Frontal cortex (tissue), 4 donors: ENCODE results near the gene GBE1. TPM values are rescaled to one million over a fixed set of nuclear protein-coding genes. Genes with fewer than 3 reads are reported as not detected.
"Not testable (repeated sequence)": the region's sequence is repeated elsewhere in the genome, so short reads cannot be mapped to it uniquely, and the experiment has no call there.

ENCODE experiments used
- DNase-seq, 2 donors: peaks; one replicate each; pipeline ENCODE4 v3.0.0; 2012; ENCODE audit warnings: low spot score in 2 of 2
- FAIRE-seq: peaks from 2 replicates; lab custom pipeline; 2012; peaks lifted over from hg19 to GRCh38; lab: Jason Lieb, UNC
- total RNA-seq: library from RNA; depleted of rRNA; stranded (reverse); fragments of >200 nt; gene quantifications from one replicate; pipeline ENCODE4 v1.2.3, GENCODE V29; 2014
- donor health status: control.
- donor health status: control.
- donor health status: control.

GBE1 gene
- total RNA-seq, 1 donor from 2014 or later, result 24.1 TPM

GRCh38 chr3:81554388-81554787 lies 207.1 kb downstream of the GBE1 start:
- DNase-seq, result no peak
- FAIRE-seq, result no peak

GRCh38 chr3:81550415-81550814 lies 211.0 kb downstream of the GBE1 start:
- no peak for DNase-seq

GRCh38 chr3:81549831-81550230 lies 211.6 kb downstream of the GBE1 start:
- FAIRE-seq (no peak), DNase-seq (no peak)

More at GRCh38 chr3:81550415-81550814, 211.0 kb downstream of the GBE1 start:
- no peak for FAIRE-seq

- DNase-seq (no peak), FAIRE-seq (no peak)
Measured at GRCh38 chr3:81549388-81549787, 212.1 kb downstream of the GBE1 start.

- DNase-seq (no peak), FAIRE-seq (no peak)
Measured at GRCh38 chr3:81545572-81545971, 215.9 kb downstream of the GBE1 start.

GRCh38 chr3:81544385-81544784 lies 217.1 kb downstream of the GBE1 start:
- FAIRE-seq, result no peak
- DNase-seq, result no peak

GRCh38 chr3:81540787-81541186 lies 220.7 kb downstream of the GBE1 start:
- DNase-seq (no peak), FAIRE-seq (no peak)

GRCh38 chr3:81531846-81532245 lies 229.6 kb downstream of the GBE1 start:
- no peak for DNase-seq
- FAIRE-seq, result no peak

- DNase-seq, result no peak
- no peak for FAIRE-seq
Measured at GRCh38 chr3:81531263-81531662, 230.2 kb downstream of the GBE1 start.

GRCh38 chr3:81530180-81530939 lies 231.1 kb downstream of the GBE1 start:
- FAIRE-seq, result no peak

GRCh38 chr3:81521855-81522254 lies 239.6 kb downstream of the GBE1 start:
- no peak for FAIRE-seq
- DNase-seq, result no peak

More at GRCh38 chr3:81530180-81530939, 231.1 kb downstream of the GBE1 start:
- no peak for DNase-seq

- DNase-seq (no peak), FAIRE-seq (no peak)
Measured at GRCh38 chr3:81518945-81519344, 242.5 kb downstream of the GBE1 start.

- DNase-seq (no peak), FAIRE-seq (no peak)
Measured at GRCh38 chr3:81516042-81516441, 245.4 kb downstream of the GBE1 start.

GRCh38 chr3:81513591-81513990 lies 247.9 kb downstream of the GBE1 start:
- FAIRE-seq (no peak), DNase-seq (no peak)

- DNase-seq (no peak), FAIRE-seq (no peak)
Measured at GRCh38 chr3:81503026-81503425, 258.4 kb downstream of the GBE1 start.

GRCh38 chr3:81502236-81502635 lies 259.2 kb downstream of the GBE1 start:
- FAIRE-seq (no peak), DNase-seq (no peak)

- DNase-seq, result no peak
- no peak for FAIRE-seq
Measured at GRCh38 chr3:81500039-81500438, 261.4 kb downstream of the GBE1 start.

GRCh38 chr3:81497572-81498251 lies 263.7 kb downstream of the GBE1 start:
- no peak for FAIRE-seq
- DNase-seq, result no peak

GRCh38 chr3:81496407-81497104 lies 264.9 kb downstream of the GBE1 start:
- FAIRE-seq, result no peak
- no peak for DNase-seq

GRCh38 chr3:81492471-81492870 lies 269.0 kb downstream of the GBE1 start:
- not testable (repeated sequence) for DNase-seq, FAIRE-seq

GRCh38 chr3:81492040-81492439 lies 269.4 kb downstream of the GBE1 start:
- FAIRE-seq, result no peak
- no peak for DNase-seq
